HepG2 (cell line): Measurements from ENCODE around the gene GPSM1. TPM values are rescaled to one million over a fixed set of nuclear protein-coding genes. Genes with fewer than 3 reads are reported as not detected.
A peak's percentile ranks its signal among the peaks of the same experiment; 100 is the strongest.

Experiments
- DMTF1 ChIP-seq: sonication (generic); formaldehyde crosslinking; IDR thresholded peaks from 2 replicates; pipeline ENCODE4 v1.4.0; 2020; ENCODE audit warnings: mild to moderate bottlenecking, missing genetic modification reagents
- GFI1 ChIP-seq: sonication (generic); formaldehyde crosslinking; IDR thresholded peaks from 2 replicates; pipeline ENCODE4 v1.5.0; 2020; ENCODE audit warnings: missing genetic modification reagents, mild to moderate bottlenecking, borderline replicate concordance
- KDM2A ChIP-seq: sonication (generic); formaldehyde crosslinking; IDR thresholded peaks from 2 replicates; pipeline ENCODE4 v1.4.0; 2020; ENCODE audit warnings: low read depth, missing genetic modification reagents, borderline replicate concordance
- PRMT3 ChIP-seq: sonication (generic); formaldehyde crosslinking; IDR thresholded peaks from 2 replicates; pipeline ENCODE4 v1.8.1; 2022; ENCODE audit warnings: low read depth, mild to moderate bottlenecking, moderate library complexity, missing genetic modification reagents, borderline replicate concordance
- SIN3B ChIP-seq: fragments of 150-350 bp; IDR thresholded peaks from 2 replicates; pipeline ENCODE4 v1.6.1; 2014; ENCODE audit warnings: low read length
- SMAD9 ChIP-seq: sonication (generic); formaldehyde crosslinking; IDR thresholded peaks from 2 replicates; pipeline ENCODE4 v1.5.1; 2020; ENCODE audit warnings: mild to moderate bottlenecking, missing genetic modification reagents
- TBX3 ChIP-seq: fragments of 450-650 bp; IDR thresholded peaks from 2 replicates; pipeline ENCODE4 v1.6.1; 2017; ENCODE audit warnings: antibody characterized with exemption, mild to moderate bottlenecking, inconsistent platforms, borderline replicate concordance
- XBP1 ChIP-seq: sonication (generic); formaldehyde crosslinking; IDR thresholded peaks from 2 replicates; pipeline ENCODE4 v1.5.0; 2020; ENCODE audit warnings: missing genetic modification reagents
- XRCC5 ChIP-seq: fragments of 200-400 bp; formaldehyde crosslinking; optimal IDR thresholded peaks from 2 replicates; pipeline ENCODE3; 2017; ENCODE audit warnings: mild to moderate bottlenecking, low read length
- ZNF20 ChIP-seq: sonication (generic); formaldehyde crosslinking; IDR thresholded peaks from 2 replicates; pipeline ENCODE4 v1.4.0; 2020; ENCODE audit warnings: mild to moderate bottlenecking, moderate library complexity, missing genetic modification reagents
- ZNF230 ChIP-seq: sonication (generic); formaldehyde crosslinking; IDR thresholded peaks from 2 replicates; pipeline ENCODE4 v1.4.0; 2020; ENCODE audit warnings: mild to moderate bottlenecking, missing genetic modification reagents
- ZNF333 ChIP-seq: sonication (generic); formaldehyde crosslinking; IDR thresholded peaks from 2 replicates; pipeline ENCODE4 v1.4.0; 2020; ENCODE audit warnings: mild to moderate bottlenecking, missing genetic modification reagents, borderline replicate concordance
- ZNF33B ChIP-seq: sonication (generic); formaldehyde crosslinking; IDR thresholded peaks from 2 replicates; pipeline ENCODE4 v1.5.1; 2020; ENCODE audit warnings: mild to moderate bottlenecking, missing genetic modification reagents
- ZNF580 ChIP-seq: IDR thresholded peaks from 2 replicates; pipeline ENCODE4 v1.6.1; 2016; ENCODE audit warnings: low read depth, borderline replicate concordance
- ZNF768 ChIP-seq: sonication (generic); formaldehyde crosslinking; IDR thresholded peaks from 2 replicates; pipeline ENCODE4 v1.4.0; 2020; ENCODE audit warnings: missing genetic modification reagents
- ZNF850 ChIP-seq: sonication (generic); formaldehyde crosslinking; conservative IDR thresholded peaks from 2 replicates; pipeline ENCODE4 v1.9.0; 2021; ENCODE audit warnings: mild to moderate bottlenecking, missing genetic modification reagents
- polyA plus RNA-seq, 8 experiments: library from polyadenylated mRNA; depleted of rRNA in 3 of 8; stranded (reverse) in 7 of 8; unstranded in 1 of 8; fragments of >200 nt; fragmentation: Illumina TruSeq in 4 of 8; extraction: Trizol in 4 of 8; gene quantifications; 2 replicates each; pipeline versions ENCODE4 v1.2.1 to v1.2.3, GENCODE V29; 2011 to 2016; ENCODE audit warnings: low read depth in 4 of 8, missing spikeins in 1 of 8, mixed read lengths in 1 of 8; ENCODE audit not compliant: insufficient read depth in 1 of 8
- total RNA-seq, 5 experiments: library from RNA; depleted of rRNA; stranded (reverse); fragments of >200 nt; fragmentation: Illumina TruSeq; extraction: Trizol; gene quantifications; 2 replicates each; pipeline ENCODE4 v1.2.3, GENCODE V29; 2016; ENCODE audit warnings: low read depth in 1 of 5
- TF ChIP-seq, protein P1 (sequence below): sonication (generic); formaldehyde crosslinking; IDR thresholded peaks from 2 replicates; pipeline ENCODE4 v1.5.0; 2020; ENCODE audit warnings: mild to moderate bottlenecking, missing genetic modification reagents, borderline replicate concordance
- TF ChIP-seq, protein P2 (sequence below): sonication (generic); formaldehyde crosslinking; IDR thresholded peaks from 2 replicates; pipeline ENCODE4 v1.4.0; 2020; ENCODE audit warnings: mild to moderate bottlenecking, missing genetic modification reagents
- TF ChIP-seq, protein P3 (sequence below): IDR thresholded peaks from 2 replicates; pipeline ENCODE4 v1.6.1; 2018; ENCODE audit warnings: missing genetic modification reagents, mild to moderate bottlenecking, missing compliant biosample characterization

Gene GPSM1
- total and polyA plus RNA-seq, 2 of the 13 experiments (the other 11 are each of a cell fraction or from before 2014, with no cell fraction given), result 1.0 to 2.4 TPM

GRCh38 chr9:136363106-136363948 is 36.0 kb downstream of the GPSM1 start, which contains the start of gene DNLZ (continued):
- TF ChIP-seq ZNF333 (CRISPR knock-in tag) (0 out of 2 replicates have a peak, but pooled peaks have one; percentile 13), KDM2A (CRISPR knock-in tag) (peak; percentile 98), ZNF768 (peak; percentile 70; the same call in 1 of the 2 replicates), PRMT3 (peak; percentile 77; the same call in 1 of the 2 replicates), SMAD9 (CRISPR knock-in tag) (no peak), GFI1 (CRISPR knock-in tag) (no peak; the same call in 1 of the 2 replicates), DMTF1 (CRISPR knock-in tag) (no peak), XRCC5 (peak; percentile 81), ZNF580 (CRISPR knock-in tag) (peak; percentile 92; the same call in 1 of the 2 replicates), ZNF20 (CRISPR knock-in tag) (no peak), ZNF230 (CRISPR knock-in tag) (peak; percentile 74; the same call in 1 of the 2 replicates), XBP1 (CRISPR knock-in tag) (no peak), TBX3 (peak; percentile 63), ZNF33B (no peak), ZNF850 (CRISPR knock-in tag) (0 out of 2 replicates have a peak, but pooled peaks have one; percentile 33), SIN3B (no peak)
- TF ChIP-seq, protein P1, sequence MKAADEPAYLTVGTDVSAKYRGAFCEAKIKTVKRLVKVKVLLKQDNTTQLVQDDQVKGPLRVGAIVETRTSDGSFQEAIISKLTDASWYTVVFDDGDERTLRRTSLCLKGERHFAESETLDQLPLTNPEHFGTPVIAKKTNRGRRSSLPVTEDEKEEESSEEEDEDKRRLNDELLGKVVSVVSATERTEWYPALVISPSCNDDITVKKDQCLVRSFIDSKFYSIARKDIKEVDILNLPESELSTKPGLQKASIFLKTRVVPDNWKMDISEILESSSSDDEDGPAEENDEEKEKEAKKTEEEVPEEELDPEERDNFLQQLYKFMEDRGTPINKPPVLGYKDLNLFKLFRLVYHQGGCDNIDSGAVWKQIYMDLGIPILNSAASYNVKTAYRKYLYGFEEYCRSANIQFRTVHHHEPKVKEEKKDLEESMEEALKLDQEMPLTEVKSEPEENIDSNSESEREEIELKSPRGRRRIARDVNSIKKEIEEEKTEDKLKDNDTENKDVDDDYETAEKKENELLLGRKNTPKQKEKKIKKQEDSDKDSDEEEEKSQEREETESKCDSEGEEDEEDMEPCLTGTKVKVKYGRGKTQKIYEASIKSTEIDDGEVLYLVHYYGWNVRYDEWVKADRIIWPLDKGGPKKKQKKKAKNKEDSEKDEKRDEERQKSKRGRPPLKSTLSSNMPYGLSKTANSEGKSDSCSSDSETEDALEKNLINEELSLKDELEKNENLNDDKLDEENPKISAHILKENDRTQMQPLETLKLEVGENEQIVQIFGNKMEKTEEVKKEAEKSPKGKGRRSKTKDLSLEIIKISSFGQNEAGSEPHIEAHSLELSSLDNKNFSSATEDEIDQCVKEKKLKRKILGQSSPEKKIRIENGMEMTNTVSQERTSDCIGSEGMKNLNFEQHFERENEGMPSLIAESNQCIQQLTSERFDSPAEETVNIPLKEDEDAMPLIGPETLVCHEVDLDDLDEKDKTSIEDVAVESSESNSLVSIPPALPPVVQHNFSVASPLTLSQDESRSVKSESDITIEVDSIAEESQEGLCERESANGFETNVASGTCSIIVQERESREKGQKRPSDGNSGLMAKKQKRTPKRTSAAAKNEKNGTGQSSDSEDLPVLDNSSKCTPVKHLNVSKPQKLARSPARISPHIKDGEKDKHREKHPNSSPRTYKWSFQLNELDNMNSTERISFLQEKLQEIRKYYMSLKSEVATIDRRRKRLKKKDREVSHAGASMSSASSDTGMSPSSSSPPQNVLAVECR (CRISPR knock-in tag), result peak; percentile 93
- TF ChIP-seq, protein P2, sequence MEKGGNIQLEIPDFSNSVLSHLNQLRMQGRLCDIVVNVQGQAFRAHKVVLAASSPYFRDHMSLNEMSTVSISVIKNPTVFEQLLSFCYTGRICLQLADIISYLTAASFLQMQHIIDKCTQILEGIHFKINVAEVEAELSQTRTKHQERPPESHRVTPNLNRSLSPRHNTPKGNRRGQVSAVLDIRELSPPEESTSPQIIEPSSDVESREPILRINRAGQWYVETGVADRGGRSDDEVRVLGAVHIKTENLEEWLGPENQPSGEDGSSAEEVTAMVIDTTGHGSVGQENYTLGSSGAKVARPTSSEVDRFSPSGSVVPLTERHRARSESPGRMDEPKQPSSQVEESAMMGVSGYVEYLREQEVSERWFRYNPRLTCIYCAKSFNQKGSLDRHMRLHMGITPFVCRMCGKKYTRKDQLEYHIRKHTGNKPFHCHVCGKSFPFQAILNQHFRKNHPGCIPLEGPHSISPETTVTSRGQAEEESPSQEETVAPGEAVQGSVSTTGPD (CRISPR knock-in tag), result no peak
- TF ChIP-seq, protein P3, sequence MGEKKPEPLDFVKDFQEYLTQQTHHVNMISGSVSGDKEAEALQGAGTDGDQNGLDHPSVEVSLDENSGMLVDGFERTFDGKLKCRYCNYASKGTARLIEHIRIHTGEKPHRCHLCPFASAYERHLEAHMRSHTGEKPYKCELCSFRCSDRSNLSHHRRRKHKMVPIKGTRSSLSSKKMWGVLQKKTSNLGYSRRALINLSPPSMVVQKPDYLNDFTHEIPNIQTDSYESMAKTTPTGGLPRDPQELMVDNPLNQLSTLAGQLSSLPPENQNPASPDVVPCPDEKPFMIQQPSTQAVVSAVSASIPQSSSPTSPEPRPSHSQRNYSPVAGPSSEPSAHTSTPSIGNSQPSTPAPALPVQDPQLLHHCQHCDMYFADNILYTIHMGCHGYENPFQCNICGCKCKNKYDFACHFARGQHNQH (CRISPR knock-in tag), result peak; percentile 63; the same call in 1 of the 2 replicates
